Activated T-cell treated with anti-CD3 and anti-CD28 coated beads for 4 hours (primary cell): ENCODE results near the gene CHCHD3.

Source experiments
- DNase-seq: peaks from one replicate; pipeline ENCODE4 v3.0.0-alpha.2; 2020

The CHCHD3 gene

GRCh38 chr7:133081599-133082389 is at the start of gene CHCHD3:
Gene CHCHD3 (minus strand): TSS chr7:133082090. CDS start chr7:133081937, 153 bp downstream.
- DNase-seq: peak; percentile 95

- DNase-seq: no peak
Measured at GRCh38 chr7:133130166-133130565, 48.3 kb upstream of the CHCHD3 start.

GRCh38 chr7:133126422-133126821 is 44.5 kb upstream of the CHCHD3 start:
- DNase-seq: no peak

- DNase-seq: no peak
Measured at GRCh38 chr7:133124974-133125373, 43.1 kb upstream of the CHCHD3 start.

DNA sequence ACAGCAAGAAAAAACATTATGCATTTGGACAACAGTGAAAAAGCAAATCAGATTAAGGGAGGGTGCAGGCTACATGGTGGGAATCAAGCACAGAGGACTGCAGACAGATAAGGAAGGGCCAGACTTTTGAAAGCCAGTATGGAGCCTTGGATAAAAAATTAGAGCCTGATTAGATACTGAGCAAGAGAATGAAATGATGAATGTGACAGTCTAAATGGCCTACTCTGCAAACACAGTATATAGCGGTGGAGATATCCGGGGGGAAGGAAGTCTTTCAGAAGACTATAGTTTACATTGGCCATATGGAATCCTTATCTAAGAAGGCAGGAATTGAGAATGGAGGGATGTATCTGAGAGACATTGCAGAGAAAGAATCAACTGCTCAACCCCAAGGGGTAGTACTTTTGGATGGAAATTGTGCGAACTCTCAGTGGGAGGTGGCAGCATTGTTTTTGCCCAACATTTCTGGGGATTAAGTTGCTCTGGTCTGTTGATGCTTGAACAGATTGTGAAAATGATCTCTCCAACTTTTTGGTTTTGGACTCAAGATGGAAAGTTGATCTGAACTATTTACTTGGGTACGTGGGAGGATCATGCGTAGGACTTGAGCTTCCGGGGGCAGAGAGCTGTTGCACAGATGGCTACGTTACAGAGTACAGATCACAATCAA is 39.4 kb upstream of the CHCHD3 start:
- DNase-seq: no peak

DNA sequence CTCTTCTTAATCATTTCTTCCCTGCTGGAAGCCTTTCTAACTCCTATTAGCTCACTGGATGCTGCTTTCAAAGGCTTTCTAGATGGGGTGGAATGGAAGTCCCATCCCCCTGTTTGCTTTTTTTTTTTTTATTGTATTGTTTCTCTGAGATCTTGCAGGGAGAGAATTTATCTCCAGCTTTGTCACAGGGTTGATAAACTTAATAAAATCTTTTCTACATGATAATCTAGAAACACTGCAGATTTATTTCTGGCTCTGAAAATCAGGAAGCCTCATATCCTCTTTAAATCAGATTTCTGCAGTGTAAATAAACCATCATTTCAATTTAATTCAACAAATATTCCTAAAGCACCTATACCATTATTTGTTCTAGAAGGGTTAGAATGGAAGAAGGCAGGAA is 37.2 kb upstream of the CHCHD3 start:
- no peak for DNase-seq

- no peak for DNase-seq
Measured at GRCh38 chr7:133118261-133118660, 36.4 kb upstream of the CHCHD3 start.

GRCh38 chr7:133117452-133117851 is 35.6 kb upstream of the CHCHD3 start:
- no peak for DNase-seq

DNA sequence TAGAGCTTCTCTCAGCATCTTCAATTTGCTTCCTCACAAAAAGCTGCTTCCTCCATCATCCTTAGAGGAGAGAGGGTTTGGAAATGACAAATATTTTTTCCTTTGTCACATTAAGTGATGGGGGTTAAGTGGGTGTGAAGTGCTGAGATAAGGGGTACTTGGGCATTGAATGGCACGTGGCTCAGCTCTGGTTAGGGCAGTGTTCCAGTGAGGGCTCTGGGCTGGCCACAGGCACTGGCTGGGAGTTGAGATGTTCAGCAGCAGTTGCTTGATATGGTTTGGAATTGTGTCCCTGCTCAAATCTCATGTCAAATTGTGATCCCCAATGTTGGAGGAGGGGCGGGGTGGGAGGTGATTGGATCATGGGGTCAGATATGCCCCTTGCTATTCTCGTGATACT is 33.7 kb upstream of the CHCHD3 start:
- no peak for DNase-seq

DNA sequence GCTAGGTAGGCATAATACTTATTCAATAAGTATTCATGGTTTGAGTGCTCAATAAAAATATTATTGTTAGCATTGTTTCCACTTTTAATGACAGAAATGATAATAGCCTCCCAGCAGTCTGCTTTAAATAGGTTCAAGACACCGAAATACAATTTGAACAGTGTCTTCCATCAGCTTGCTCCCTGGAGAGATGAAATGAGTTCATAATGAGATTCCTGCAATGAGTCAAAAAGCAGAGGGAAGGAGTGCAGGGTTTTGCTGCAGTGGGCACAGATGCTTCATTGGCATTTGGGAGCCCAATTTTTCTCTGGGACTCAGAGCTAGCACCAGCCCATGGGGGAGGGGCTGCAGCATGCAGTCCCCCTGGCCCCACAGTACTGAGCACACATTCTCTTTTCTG is 32.6 kb upstream of the CHCHD3 start:
- no peak for DNase-seq

- DNase-seq: no peak
Measured at GRCh38 chr7:133112976-133113375, 31.1 kb upstream of the CHCHD3 start.

- DNase-seq: no peak
Measured at GRCh38 chr7:133112335-133112734, 30.4 kb upstream of the CHCHD3 start.

DNA sequence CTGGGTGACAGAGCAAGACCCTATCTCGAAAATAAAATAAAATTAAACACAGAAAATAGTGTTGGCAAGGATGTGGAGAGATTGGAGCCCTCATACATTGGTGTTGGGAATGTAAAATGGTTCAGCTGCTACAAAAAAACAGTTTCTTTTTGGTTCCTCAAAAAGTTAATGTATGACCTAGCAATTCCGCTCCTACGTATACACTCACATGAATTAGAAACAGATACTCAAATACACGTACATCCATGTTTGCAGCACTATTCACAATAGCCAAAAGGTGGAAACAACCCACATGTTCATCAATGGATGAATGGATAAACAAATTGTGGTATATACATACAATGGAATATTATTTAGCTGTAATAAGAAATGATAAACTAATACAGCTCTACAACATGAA is 28.4 kb upstream of the CHCHD3 start:
- no peak for DNase-seq

- no peak for DNase-seq
Measured at GRCh38 chr7:133109816-133110215, 27.9 kb upstream of the CHCHD3 start.

GRCh38 chr7:133108023-133108422 is 26.1 kb upstream of the CHCHD3 start:
- DNase-seq: no peak

- DNase-seq: no peak
Measured at GRCh38 chr7:133102276-133103060, 20.6 kb upstream of the CHCHD3 start.

DNA sequence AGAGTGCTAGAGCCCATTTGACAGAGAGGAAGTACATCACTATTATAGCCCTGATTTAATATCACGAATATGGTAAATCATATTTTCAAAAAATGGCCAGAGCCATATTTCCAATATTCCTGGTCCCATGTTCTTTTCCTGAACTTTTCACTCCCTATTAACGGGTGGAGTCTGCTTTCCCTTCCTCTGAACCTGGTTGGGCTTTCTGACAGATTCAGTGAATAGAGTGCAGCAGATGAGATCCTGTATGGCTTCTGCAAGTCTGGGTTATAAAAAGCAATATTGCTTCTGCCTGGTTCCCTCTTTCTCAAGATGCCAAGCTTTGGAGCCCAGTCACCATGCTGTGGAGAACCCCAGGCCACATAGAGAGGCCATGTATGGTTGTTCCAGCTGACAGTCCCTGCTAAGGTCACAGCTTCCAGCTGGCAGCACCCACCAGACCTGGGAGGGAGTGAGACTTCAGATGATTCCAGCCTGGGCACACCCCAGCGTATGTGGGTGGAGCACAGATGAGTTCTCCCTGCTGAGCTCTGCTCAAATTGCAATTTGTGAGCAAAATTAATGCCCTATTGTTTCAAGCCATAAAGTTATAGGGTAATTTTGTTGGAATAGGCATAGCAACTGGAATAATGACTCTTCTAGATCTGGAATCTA is 17.9 kb upstream of the CHCHD3 start:
- no peak for DNase-seq

DNA sequence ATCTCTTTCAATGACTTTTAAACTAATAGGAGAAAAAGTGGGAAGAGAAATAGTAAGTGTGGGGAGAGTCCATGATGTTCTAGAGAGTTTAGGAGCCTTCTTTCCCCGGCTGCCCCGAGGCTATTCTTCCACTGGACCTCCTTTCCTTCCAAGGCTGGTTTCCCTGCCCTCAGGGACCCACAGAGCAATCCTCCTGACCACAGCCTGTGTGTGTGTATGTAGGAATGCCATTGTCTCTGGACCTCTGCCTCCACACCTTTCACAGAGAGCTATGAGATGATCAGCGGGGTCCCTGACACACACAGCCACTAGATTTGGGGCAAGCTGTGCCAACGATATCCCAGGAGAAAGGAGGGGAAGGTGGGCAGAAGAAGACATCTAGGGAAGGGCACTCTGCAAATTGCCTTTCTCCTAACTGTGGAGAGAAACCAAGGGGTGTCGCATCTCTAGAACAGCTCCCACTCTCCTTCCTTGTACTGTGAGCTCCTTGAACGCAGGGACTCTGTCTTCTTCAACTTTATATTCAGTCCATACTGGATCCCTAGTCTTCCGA is 13.3 kb upstream of the CHCHD3 start:
- no peak for DNase-seq

DNA sequence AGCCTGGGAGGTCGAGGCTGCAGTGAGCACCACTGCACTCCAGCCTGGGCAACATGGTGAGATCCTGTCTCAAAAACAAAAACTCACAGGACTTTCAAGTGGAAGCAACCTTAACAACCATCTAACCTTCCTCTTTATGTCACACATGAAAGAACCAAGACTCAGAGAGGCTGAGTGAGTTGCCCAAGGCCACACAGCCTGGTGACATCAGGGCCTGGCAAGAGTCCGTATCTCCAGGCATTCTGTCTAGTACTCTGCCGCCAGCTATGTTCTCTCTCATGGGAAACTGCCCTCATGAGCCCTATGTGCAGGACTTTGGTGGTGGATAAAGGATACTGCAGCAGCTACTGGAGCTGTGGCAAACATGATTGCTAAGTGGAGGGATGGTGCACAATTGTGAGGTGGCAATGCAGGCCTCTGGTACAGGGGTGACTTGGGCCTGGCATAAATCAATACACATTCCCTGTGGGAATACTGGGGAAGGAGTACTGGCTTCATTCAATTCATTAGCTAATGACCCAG is 10.1 kb upstream of the CHCHD3 start:
- no peak for DNase-seq

DNA sequence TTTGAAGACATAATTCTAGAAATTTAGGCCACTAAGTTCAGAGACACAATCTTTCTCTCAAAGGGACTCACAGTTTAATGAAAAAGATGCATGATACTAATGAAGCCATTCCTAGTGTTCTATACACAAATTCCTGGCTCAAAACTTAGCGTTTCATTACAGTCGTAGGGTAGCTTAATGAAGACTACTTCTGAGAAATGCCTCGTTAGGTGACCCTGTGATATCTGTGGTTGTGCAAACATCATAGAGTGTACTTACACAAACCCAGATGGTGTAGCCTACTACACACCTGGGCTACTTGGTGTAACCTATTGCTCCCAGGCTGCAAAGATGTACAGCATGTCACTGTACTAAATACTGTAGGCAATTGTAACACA is 488 bp upstream of the CHCHD3 start:
- DNase-seq: no peak

DNA sequence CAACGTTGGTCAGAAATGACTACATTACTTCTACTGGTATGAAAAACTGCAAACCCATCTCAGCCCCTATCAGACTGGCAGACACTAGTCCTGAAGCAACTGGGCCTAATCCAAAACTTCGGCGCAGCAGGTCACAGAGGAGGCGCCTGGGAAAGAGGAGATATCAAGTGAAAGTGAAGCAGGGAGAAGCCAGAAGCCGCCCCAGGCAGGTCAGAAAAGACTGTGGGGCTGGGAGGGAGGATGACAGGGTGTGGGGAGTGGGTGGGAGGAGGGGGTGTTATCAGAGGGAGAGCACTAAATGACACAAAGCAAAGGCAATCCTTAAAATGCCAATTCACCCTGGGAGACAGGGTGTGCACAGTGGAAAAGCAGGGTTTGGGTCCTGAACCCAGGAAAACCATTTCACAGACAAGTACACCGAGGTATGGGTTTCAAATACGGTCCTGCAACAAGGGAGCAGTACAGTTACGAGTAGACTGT is 731 bp downstream of the CHCHD3 start:
- no peak for DNase-seq

DNA sequence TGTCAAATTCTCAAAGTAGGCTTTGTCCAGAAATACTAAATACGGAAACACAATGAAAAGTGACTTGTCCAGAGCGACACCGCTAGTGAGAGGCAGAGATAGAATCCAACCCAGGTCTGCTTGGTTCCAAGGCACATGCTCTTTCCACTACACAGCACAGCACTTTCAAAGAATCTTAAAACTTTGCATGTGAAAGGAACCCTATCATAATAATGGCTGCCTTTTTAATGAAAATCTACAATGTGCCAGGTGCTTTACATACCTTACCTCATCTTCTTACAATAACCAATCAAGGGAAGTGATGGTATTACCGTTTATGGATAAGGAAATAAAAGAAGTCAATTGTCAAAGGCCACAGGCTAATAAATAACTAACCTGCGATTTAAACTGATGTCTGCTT is 2.6 kb downstream of the CHCHD3 start:
- no peak for DNase-seq

- DNase-seq: no peak
Measured at GRCh38 chr7:133077394-133077793, 4.5 kb downstream of the CHCHD3 start.
